ENCODE results near the gene ASTL.

DNA sequence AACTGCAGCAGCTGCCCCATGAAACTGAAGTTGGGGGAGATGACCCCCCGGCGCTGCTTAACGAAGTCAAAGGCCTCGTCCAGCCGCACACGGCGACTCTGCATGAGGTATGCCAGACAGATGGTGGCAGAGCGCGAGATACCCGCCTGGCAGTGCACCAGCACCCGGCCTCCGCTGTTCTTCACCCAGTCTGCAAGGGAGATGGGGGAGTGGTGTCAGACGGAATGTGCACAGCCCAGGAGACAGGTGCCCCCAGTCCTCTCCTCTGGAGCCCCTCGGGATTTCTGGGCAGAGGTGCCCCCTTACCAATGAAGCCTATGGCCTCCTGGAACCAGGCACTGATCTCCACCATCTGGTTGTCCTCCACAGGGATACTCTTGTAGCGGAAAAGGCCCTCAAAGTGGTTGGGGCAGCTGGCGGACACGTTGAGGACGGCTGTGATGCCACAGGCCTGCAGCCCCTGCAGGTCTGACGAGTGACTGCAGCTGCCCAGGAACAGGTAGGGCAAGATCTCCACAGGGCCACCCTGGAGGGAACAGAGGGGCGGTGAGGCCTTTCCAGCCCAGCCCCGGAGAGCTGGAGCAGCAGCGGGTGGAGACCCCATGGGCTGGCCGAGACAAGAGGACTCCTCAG, 5.7 kb upstream of the ASTL start:
- TF ChIP-seq, protein P1, sequence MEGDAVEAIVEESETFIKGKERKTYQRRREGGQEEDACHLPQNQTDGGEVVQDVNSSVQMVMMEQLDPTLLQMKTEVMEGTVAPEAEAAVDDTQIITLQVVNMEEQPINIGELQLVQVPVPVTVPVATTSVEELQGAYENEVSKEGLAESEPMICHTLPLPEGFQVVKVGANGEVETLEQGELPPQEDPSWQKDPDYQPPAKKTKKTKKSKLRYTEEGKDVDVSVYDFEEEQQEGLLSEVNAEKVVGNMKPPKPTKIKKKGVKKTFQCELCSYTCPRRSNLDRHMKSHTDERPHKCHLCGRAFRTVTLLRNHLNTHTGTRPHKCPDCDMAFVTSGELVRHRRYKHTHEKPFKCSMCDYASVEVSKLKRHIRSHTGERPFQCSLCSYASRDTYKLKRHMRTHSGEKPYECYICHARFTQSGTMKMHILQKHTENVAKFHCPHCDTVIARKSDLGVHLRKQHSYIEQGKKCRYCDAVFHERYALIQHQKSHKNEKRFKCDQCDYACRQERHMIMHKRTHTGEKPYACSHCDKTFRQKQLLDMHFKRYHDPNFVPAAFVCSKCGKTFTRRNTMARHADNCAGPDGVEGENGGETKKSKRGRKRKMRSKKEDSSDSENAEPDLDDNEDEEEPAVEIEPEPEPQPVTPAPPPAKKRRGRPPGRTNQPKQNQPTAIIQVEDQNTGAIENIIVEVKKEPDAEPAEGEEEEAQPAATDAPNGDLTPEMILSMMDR (IDR thresholded peaks at IDR 0.05; ENCODE audit: borderline replicate concordance, extremely low read depth, low read length, poor library complexity, severe bottlenecking), result peak; percentile 41
- TF ChIP-seq EZH2 (IDR thresholded peaks at IDR 0.05; ENCODE audit: borderline replicate concordance, low read depth, low read length, severe bottlenecking), result no peak

All from DND-41 (cell line).